Globus pallidus (tissue), 1 donor: ENCODE results near the gene IGF2BP2.
"Not testable (repeated sequence)": the region's sequence is repeated elsewhere in the genome, so short reads cannot be mapped to it uniquely, and the experiment has no call there.

Experiments used
- DNase-seq: peaks from one replicate; pipeline ENCODE4 v3.0.0-alpha.2; 2015; ENCODE audit warnings: low spot score

The IGF2BP2 gene

DNA sequence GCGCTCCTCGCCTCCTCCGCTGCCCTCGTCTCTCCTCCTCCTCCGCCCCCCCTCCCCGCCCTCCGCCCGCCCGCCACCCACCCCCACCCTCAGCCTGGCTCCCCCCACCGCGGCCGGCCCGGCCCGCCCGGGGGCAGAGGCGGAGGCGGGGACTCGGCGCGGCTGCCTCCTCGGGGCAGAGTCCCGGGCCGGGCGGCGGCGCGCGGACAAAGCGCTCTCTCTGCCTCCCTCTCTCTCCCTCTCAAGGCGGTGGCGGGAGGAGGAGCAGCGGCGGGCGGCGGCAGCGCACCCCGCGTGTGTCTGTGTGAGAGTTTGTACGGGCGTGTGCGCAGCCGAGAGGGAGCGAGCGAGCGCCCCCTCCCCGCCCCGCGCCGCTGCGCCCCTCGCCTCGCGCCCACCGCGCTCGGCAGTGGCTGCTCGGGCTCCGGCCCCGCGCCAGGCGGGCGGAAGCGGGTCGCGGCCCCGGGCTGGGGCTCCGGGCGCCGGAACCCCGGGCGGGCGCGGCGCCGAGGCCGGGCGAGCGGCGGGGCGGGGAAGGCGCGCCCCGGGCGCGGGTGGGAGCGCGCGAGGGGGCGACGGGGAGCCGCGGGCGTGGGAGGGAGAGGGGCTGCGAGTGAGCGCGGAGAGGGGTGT, at the start of gene IGF2BP2:
Gene IGF2BP2, minus strand, starts transcription at position 37 of the 633 bp plus-strand sequence. CDS start 82 bp downstream, outside the sequence.
- peak; percentile 20 for DNase-seq

DNA sequence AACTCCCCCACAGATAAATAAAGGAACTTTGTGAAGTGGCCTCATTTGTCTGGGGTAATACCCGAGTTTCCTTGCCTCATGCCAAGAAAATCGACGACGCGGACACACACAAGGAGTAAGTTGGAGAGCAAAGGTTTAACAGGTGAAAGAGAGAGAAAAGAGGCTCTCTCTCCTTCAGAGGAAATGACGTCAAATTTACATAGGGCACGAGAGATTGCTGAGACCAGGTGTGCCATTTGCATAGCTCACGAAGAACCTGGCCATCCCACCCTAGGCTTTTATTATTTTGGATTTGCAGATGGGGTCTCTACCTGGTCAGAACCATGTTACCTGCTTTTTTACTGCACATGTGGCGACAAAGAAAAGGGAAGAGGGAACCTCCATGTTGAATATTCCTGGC, 49.3 kb upstream of the IGF2BP2 start:
- DNase-seq: no peak

DNA sequence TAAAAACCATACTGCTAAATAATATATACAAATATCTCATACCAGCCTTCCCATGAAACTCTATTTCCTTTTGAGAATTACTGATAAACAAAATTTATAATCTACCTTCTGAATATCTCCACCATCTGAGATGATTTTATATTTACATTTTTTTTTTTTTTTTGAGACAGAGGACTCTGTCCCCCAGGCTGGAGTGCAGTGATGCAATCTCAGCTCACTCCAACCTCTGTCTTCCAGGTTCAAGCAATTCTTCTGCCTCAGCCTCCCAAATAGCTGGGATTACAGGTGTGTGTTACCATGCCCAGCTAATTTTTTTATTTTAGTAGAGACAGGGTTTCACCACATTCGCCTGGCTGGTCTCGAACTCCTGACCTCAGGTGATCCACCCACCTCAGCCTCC, 42.8 kb upstream of the IGF2BP2 start:
- DNase-seq: no peak

DNA sequence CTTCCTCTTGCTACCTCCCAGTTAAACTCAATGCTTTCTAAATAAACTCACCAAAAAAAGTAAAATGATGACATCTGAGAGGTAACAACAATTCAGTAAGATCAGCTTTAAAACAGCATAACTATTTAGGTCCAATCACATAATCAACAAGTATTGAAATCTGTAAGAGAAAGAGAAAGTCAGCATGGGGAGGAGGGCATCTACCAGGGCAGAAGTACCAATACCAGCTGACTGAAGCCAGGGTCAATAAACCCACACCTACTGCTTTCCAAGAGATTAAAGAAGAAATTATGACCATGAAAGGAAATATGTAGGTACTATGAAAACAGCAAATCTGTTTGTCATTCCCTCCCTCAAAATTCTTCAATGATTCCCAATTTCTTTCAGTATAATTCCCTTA, 42.2 kb upstream of the IGF2BP2 start:
- DNase-seq: no peak

DNA sequence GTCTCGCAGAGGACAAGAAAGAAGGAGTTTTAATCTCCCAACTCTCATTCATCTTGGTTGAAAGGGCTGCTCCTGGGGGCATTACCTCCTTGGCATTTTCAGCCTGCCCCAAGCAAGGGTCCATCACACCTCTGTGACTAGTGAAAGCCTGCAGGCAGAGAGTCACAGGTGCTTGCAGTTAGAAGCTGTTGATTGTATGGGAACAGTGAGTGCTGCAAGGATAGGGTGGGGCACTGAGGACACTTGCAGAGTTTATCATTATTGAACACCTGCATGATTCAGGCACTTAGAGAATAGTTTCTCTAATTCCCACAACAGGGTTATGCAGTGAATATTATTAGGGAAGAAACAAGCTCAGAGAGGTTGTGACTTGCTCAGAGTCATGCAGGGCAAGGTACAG, 41.7 kb upstream of the IGF2BP2 start:
- no peak for DNase-seq

DNA sequence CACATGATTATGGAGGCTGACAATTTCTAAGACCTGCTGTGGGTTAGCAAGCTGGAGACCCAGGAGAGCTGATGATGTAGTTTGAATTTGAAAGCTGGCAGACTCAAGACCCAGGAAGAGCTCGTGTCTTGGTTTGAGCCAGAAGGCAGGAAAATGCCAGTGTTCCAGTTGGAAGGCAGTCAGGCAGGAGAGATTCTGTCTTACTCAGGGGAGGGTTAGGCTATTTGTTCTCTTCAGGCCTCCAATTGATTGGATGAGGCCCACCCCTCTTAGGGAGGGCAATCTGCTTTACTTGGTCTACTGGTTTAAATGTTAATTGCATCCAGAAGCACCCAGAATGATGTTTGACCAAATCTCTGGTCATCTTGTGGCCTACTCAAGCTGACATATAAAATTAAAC, 40.4 kb upstream of the IGF2BP2 start:
- DNase-seq: no peak

DNA sequence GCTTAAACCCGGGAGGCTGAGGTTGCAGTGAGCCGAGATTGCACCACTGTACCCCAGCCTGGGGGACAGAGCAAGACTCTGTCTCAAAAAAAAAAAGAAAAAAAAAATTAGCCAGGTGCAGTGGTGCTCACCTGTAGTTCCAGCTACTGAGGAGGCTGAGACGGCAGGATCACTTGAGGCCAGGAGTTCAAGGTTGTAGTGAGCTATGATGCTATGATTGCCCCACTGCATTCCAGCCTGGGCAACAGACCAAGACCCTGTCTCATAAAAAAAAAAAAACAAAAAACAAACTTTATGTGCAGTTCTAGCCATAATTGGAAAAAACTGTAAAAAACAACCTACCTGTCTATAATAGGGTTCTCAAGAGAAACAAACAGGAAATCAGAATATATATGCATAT, 39.9 kb upstream of the IGF2BP2 start:
- no peak for DNase-seq

DNA sequence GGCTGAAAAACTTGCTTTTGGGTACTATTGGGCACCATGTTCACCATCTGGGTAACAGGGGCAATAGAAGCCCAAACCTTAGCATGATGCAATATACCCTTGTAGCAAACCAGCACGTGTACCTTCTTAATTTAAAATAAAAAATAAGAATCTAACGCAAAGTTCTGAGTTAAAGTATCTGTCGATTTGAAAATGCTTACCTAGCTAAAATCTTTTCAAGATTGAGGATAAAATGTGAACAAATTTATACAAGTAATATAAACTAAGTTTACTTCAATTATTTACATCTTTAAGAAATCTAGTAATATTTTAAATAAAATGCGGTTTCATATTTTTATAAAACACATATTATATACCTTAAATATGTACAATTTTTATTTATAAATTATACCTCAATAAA, 38.1 kb upstream of the IGF2BP2 start:
- no peak for DNase-seq

DNA sequence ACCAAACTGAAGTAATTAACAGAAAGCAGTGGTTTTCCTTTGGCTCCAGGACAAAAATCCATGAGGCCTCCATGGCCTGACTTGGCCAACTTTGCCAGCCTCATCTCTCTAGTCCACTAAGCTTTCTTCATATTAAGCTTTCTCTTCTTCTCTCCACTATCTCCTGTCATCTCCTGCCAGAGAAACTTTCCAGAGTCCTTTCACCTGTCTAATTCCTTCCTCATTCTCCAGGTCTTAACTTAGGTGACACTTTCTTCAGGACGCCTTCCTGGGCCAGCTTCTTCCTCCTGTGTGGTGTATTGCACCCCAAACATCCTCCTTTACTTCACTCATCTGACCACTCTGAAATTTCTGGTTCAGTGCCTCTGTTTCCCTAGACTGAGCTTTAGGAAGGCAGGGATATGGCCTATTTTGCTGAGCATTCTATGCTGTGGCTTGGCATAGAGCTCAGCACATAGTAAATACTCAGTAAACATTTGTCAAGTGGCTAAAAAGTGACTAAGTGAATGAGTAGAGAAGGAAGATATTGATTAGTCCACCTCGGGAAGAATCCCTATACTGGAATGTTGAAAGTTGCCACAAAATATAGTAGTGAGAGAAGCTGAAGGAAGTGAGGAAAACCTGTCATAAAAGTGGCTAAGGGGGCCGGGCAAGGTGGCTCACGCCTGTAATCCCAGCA, 34.6 kb upstream of the IGF2BP2 start:
- no peak for DNase-seq

DNA sequence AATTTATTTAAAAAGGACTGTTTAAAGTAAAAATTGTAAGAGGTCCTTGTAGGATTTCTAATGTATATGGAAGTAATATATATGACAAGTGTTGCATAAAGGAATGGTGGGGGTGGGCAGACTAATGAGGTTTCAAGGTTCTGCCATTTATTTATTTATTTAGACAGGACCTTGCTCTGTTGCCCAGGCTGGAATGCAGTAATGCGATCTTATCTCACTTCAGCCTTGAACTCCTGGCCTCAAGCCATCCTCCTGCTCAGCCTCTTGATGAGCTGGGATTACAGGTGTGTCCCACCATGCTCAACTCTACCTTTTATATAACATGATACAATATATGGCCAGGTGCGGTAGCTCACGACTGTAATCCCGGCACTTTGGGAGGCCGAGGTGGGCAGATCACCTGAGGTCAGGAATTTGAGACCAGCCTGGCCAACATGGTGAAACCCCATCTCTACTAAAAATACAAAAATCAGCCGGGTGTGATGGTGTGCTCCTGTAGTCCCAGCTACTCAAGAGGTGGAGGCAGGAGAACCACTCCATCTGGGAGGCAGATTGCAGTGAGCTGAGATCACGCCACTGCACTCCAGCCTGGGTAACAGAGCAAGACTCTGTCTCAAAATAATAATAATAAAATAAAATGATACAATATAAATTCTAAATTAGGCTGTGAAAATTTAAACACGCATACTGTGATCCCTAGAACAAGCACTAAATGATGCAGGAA, 33.8 kb upstream of the IGF2BP2 start:
- DNase-seq: no peak

DNA sequence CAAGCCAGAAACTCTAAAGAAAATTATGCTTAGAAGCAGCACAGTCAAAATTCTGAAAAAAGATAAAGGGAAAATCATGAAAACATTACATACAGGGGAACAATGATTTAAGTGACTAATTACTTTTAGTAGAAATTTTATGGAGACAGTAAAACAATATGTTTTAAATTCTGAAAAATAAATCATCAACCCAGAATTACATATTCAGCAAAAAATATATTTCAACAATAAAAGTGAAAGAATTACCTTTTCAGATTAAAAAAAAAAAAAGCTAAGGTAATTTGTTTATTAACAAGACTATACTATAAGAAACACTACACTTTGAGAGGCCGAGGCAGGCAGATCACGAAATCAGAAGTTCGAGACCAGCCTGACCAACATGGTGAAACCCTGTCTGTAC, 32.4 kb upstream of the IGF2BP2 start:
- no peak for DNase-seq

DNA sequence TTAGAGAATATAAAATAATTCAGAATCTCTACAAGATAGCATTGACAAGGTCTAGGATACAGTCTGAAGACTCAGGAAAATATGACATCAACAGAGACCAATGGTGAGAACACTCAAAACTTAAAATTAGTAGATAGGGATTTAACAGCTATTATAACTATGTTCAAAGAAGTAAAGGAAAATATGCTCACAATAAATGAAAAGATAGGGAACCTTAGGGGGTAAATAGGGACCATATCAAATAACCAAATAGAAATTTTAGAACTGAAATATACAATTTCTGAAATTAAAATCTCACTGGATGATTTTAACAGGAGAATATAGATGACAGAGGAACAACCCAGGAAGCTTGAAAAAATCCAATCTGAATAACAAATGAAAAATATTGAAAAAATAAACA, 31.8 kb upstream of the IGF2BP2 start:
- DNase-seq: no peak

DNA sequence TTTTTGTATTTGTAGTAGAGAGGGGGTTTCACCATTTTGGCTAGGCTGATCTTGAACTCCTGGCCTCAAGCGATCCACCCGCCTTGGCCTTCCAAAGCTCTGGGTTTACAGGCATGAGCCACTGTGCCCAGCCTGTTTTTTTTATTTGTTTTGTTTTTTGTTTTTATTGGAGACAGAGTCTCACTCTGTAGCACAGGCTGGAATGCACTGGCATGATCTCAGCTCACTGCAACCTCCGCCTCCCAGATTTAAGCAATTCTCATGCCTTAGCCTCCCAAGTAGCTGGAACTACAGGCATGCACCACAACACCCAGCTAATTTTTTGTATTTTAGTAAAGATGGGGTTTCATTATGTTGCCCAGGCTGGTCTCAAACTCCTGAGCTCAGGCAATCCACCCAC, 28.9 kb upstream of the IGF2BP2 start:
- DNase-seq: not testable (repeated sequence)

DNA sequence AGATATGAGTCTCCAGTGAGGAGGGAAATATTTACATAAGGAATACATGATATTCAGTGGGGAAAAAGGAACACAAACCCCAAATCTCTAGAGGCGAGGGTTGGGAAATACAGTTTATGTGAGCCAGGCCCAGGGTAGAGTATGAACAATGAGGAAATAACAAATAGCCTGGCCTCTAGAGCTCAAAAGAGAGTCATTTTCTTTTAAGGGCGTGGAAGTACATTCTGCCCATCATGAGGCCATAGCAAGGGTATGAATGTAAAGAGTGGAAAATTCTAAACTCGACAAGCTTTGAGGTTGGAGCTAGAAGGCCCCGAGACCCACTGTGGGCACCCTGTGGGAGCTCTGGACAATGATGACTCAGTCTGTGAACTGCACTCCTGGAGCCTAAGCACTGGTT, 27.8 kb upstream of the IGF2BP2 start:
- DNase-seq: no peak

DNA sequence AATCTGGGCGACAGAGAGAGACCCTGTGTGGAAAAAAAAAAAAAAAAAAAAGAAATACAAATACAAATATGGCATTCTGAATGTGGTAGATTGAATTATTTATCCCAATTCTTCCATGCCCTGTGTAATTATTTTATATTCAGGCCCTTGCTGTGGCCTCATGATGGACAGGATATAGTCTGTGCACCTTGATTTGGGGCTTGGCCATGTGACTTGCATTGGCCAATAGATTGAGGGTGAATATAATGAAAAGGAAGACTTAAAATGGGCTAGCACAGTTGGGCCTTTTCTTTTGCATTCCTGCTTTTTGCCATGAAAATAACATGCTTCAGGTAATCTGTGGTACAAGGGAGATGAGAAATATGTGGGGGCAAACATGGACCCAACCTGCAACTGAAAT, 27.1 kb upstream of the IGF2BP2 start:
- DNase-seq: no peak

DNA sequence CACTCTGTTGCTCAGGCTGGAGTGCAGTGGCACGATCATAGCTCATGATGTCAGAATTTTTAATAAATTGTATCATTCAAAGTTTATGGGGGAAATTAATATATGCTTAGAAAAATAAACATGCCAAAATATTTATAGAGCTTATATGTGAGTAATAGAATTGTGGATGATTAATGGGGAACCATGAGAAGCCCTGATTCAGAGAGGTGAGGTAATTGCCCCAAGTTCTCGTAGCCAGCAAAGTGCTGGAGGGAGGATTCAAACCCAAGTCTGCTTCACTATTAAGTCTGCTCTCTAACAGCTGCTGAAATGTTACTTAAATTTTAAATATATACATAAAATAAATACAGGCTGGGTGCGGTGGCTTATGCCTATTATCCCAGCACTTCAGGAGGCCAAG, 26.2 kb upstream of the IGF2BP2 start:
- DNase-seq: no peak

DNA sequence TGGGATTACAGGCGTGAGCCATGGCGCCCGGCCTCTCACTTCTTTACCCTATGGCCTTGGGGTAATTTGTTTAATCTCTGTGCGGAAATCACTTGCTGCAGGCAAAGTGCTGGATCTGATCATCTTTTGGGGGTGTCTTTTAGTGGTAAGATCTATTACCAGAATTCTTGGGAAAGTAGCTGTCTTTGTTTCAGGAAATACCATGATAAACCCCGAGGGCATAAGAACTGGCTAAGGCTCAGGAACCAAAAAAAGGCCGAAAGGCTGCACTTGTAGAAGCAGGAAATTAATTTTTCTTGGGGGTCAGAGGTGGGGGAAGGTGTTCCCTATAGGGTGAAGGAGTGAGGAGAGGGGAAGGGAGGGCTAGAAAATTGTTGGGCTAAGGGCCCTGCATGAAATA, 22.7 kb upstream of the IGF2BP2 start:
- no peak for DNase-seq

DNA sequence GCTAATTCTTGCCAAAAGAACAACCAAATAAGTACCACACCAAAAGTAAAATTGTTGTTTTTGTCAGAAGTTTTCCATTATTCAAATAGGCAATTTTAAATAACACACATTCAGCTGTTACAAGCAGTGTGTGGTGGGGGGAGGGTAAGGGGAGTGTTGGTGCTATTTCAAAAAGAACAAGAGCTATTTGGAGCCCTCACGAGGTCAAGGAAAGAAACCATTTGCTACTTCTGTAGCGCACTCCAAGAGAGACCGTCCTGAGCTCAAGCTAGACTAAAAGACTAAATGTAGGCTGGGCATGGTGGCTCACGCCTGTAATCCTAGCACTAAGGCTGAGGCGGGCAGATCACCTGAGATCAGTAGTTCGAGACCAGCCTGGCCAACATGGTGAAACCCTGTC, 21.2 kb upstream of the IGF2BP2 start:
- no peak for DNase-seq

DNA sequence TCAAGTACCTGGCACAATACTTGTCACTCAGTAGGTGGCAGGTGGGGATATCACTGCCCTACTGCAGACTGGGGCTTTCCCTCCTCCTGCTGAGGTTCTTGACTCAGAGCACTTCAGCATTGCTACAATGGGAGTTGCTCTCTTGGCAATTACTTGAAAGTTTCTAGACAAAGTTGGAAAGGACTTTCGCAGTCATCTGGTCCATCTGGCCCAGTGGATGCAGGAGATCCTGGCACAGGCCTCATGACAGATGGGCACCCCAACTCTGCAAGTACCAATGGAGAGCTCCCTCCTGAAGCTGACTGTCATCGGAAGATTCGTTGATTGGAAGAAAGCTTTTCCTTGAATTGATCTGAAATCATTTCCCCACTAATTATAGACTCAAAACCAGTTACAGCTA, 19.2 kb upstream of the IGF2BP2 start:
- DNase-seq: no peak

DNA sequence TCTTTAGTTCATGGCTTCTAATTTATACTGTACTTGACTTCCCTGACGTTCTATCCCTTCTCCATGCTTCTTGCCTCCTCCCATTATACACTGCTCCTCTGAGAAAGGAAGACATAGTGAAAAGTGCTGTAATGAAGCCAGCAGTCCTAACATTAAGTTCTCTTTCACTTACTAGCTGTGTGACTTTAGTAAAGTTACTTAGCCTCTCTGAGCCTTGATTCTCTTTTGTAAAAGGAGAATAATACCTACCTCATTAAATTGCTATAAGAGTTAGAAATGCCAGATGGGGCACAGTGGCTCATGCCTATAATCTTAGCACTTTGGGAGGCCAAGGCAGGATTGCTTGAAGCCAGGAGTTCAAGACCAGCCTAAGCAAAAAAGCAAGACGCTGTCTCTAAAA, 18.8 kb upstream of the IGF2BP2 start:
- no peak for DNase-seq

DNA sequence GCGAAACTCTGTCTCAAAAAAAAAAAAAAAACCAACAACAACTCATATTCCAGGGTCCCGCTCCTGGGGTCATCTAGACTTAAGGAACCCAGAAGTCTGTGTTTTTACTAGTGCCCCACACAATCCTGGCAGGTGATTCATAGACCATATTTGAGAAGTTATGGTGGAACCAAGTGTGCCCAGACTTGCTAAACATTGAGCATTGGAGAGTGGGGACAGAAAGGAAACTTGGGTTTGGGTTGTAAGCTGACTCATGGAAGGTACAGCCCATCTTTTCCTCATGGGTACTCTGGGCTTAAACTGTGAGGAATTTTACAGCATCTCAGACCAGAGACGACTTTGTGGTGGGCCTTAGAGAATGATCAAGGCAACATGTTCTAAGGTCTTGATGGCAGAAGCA, 18.3 kb upstream of the IGF2BP2 start:
- DNase-seq: no peak

DNA sequence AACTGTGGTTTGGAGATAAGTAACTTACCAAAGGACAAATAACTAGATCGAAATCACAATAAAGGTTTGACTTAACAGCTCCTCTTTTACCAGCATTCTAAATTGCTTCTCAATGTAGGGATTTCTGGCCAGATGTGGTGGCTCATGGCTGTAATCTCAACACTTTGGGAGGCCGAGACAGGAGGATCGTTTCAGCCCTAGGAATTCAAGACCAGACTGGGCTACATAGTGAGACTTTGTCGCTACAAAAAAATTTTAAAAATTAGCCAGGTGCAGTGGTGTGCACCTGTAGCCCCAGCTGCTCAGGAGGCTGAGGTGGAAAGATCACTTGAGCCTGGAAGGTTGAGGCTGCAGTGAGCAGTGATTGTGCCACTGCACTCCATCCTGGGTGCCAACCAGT, 17.4 kb upstream of the IGF2BP2 start:
- no peak for DNase-seq

DNA sequence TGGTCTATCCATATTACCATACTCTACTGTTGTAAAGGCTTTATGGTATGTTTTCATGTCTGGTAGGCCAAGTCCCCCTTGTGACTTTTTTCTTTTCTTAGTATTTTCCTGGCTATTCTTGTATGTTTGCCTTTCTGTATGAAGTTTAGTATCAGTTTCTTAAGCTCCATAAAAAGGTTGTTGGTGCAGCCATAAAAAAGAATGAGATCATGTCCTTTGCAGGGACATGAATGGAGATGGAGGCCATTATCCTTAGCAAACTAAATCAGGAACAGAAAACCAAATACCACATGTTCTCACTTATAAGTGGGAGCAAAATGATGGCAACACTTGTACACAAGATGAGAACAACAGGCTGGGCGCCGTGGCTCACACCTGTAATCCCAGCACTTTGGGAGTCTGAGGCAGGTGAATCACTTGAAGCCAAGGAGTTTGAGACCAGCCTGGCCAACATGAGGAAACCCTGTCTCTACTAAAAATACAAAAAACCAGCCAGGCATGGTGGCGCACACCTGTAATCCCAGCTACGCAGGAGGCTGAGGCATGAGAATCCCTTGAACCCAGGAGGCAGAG, 13.7 kb upstream of the IGF2BP2 start:
- not testable (repeated sequence) for DNase-seq
